Activated CD4-positive, alpha-beta T cell treated with anti-CD3 and anti-CD28 coated beads, Interleukin-2, amount 50 U/mL, for 1 hour (primary cell): ENCODE data around the gene CTH.
"Not testable (repeated sequence)": the region's sequence is repeated elsewhere in the genome, so short reads cannot be mapped to it uniquely, and the experiment has no call there.

Experiments
- DNase-seq: peaks from one replicate; pipeline ENCODE4 v3.0.0-alpha.2; 2020

The CTH gene

DNA sequence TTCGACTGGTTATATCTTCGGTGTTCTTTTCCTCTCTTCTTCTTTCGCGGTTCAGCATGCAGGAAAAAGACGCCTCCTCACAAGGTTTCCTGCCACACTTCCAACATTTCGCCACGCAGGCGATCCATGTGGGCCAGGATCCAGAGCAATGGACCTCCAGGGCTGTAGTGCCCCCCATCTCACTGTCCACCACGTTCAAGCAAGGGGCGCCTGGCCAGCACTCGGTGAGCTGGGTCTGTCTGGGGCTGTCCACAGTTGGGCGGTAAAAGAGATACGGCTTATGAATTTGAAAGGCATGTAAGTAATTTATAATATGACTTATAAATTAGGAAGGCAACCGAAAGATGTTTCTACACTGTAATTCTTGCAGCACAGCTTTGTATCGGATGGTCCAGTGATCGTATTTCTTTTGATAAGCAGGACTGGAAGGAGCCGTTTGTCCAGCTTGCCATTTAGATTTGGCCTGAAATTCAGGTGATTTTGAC lies 334 bp downstream of the CTH start:
- DNase-seq, result no peak

DNA sequence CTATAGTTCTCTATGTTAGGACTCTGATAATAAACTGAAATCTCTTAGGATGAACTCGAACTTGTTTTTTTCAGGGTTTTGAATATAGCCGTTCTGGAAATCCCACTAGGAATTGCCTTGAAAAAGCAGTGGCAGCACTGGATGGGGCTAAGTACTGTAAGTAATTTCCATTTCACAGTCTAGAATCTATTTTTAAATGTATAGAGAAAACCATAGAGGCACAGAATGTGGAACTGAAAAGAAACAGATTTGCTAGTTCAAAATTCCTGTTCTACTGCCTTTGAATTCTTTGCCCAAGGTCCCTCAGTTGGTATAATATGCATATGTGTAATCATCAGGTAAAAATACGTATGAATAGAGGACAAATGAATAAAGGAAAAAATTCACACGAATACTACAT lies 4.8 kb downstream of the CTH start:
- no peak for DNase-seq

DNA sequence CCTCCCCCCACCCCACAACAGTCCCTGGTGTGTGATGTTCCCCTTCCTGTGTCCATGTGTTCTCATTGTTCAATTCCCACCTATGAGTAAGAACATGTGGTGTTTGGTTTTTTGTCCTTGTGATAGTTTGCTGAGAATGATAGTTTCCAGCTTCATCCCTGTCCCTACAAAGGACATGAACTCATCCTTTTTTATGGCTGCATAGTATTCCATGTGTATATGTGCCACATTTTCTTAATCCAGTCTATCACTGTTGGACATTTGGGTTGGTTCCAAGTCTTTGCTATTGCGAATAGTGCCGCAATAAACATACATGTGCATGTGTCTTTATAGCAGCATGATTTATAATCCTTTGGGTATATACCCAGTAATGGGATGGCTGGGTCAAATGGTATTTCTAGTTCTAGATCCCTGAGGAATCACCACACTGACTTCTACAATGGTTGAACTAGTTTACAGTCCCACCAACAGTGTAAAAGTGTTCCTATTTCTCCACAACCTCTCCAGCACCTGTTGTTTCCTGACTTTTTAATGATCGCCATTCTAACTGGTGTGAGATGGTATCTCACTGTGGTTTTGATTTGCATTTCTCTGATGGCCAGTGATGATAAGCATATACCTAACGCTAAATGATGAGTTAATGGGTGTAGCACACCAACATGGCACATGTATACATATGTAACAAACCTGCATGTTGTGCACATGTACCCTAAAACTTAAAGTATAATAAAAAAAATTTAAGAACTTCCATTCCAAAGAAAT lies 8.1 kb downstream of the CTH start:
- DNase-seq, result not testable (repeated sequence)

DNA sequence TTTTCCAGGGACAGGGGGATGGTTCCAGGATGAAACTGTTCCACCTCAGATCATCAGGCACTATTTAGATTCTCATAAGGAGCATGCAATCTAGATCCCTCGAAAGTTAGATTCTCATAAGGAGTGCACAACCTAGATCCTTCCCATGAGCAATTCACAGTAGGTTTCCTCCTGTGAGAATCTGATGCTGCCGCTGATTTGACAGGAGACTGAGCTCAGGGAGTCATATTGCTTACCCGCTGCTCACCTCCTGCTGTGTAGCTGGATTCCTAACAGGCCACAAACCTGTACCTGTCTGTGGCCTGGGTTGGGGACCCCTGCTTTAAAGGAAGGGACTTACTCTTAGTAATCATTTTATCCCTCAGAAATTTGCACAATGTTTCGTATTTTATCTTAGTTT lies 9.3 kb downstream of the CTH start:
- no peak for DNase-seq

DNA sequence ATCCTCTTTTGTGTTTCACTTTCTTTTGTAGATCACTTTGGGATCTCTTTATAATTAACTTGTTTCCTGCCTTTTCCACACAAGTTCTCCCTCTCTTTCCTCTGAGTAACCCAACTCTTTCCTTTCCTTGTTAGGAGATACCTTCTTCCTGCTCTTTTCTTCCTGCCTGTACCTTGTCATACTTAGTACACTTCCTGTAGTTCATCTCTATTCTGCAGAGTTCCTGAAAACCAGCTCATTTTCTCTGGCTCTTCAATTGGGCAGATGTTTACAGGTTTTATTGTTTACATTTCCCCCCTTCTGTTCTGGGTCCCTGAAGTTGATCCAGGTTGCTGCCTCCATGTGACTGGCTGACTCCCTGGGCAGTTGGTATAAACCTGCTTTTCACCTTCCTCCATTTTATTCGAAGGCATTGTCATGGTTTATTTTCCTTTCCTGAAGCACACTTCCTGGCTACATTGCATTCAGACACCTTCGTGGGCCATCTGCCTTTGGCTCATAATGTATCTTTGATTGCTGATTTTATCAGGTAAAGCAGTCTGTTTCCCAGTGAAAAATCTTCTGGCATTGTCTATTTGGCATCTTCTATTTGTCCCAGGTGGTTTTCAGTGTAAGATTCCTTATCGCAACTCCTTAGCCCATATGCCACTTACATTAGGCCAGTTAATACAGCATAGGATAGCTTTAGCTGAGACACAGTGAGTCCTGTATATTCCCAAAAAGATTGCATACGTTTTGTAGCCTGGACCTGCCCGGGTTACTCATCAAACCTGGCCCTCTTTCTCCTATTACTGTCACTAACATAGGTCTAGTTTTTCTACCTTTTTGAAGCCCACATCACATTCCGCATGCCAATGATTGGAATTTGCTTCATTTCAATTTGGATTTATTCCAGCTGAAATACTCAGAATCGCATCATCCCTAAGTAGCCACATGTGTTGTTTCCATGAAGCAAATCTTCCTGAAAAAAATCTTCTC lies 15.4 kb downstream of the CTH start:
- no peak for DNase-seq

DNA sequence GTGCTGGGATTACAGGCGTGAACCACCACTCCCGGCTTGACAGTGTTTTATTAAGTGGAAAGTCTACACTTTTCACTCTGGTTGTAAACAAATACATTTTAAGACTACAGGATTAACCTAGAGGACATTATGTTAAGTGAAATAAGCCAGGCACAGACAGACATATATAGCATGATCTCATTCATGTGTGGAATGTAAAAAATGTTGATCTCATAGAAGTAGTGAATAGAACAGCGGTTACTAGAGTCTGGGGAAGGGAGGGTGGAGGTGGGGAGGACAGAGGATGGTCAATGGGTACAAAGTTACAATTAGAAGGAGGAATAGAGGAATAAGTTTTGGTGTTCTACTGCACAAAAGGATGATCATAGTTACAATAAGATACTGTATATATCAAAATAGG lies 16.9 kb downstream of the CTH start:
- no peak for DNase-seq

DNA sequence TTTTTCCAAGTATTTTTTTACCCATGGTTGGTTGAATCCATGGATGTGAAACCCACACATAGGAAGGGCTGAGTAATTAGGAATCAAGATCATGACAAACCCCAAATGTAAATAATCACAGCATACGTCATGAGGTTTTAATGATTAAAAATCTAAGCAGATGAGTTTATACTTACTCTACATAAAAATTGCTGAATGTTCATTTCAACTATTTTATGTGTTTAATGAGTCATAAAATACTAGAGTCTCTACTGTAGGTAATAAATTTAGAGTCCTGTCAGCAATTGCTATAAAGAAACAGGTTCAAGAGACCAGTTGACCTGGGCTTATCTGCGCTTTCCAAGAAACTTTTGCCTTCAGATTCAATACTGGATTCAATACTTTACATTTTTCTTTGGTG lies 18.2 kb downstream of the CTH start:
- DNase-seq, result no peak

DNA sequence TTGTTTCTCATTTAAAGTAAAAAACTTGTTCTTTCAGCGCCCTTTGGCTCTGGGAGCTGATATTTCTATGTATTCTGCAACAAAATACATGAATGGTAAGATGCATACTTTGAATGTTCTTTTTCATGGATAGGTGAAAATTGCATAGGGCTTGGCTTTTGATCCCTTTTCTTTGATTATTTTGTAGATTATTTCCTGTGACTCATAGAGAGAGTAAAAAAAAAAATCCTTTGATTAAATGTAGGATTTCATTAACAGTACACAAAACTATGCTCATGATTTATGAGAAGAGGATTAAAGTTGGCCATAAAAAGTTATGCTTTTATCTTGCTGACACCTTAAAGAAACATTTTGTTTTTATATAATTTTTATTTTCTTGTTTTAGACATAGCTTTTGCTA lies 18.7 kb downstream of the CTH start:
- DNase-seq, result no peak

DNA sequence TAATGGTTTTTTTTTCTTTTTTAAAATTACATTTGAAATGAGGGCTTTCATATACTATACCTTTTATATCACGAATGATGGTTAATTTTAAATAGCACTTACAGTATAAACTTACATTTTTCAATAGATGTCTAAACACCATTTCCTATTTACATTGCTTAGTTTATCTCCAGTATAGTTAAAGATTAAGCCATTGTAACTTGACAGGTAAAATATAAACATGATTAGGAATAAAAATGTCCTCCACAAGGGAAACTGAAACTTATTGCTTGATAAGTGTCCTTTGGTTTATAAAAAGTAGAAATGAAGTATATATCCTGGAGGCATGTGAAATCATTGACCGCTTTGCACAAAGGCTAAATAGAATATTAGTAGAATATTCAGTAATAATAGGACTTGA lies 20.2 kb downstream of the CTH start:
- no peak for DNase-seq

DNA sequence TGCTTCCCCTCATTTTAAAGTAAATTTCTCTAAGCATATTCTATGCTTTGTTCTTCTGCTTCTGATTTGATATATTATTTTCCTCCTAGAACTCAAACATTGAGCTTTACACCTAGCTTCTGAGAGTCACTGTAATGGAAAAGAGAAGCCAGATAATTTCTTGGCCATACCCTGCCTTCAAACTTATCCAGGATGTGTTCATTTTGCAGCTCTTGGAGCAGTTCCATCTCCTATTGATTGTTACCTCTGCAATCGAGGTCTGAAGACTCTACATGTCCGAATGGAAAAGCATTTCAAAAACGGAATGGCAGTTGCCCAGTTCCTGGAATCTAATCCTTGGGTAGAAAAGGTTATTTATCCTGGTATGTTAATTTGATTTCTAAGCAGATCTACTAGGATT lies 20.8 kb downstream of the CTH start:
- no peak for DNase-seq

DNA sequence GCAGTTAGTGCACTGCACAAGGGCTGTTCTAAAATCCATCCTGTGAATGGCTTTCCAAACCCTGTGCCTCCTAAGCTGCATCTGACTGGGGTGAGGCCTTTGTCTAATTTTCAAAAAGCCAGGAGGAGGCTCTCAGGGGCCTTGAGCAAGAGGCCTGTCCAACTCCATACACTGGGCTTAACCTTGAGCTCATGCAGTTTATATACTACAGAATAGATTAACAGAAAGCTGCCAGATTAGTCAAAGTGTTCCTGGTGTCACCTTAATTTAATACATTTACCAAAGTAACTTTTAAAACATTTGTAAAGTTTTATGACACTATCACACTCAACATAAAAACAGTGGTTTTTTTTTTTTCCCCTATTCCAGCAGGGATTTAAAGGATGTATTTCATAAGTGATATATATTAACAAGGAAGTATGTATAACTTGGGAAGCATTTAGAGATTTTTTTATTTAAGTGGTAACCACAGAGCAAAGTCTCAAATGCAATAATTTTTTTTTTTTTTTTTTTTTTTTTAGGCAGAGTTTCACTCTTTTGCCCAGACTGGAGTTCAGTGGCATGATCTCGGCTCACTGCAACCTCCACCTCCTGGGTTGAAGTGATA lies 23.3 kb downstream of the CTH start:
- no peak for DNase-seq

DNA sequence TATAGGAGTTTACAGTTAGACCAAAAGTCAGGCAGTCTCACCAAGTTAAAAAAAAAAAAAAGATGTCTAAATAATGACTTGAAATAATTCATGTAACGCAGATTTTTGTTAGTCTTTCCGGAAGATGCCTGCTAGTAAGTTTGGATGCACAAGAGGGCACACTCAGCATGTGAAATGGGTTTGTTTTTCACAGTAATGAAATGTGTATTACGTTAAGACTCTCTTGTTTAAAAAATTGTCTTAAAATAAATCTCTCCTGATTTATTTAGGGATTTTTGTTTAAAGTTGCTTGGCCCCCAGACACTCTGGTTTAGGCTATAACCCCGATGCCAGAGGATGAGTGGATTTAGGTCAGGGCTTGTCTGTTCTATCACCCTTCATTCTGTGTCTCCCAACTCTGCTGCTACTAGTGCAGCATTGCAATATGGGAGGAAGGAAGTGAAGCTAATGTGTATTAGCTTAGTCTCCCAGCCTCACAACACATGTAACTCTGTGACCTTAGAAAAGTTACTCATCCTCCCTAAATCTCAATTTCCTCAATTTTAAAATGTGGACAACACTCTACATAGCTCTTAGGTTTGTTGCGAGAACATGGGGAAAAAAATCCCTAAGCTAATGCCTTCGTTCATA lies 25.7 kb downstream of the CTH start:
- DNase-seq, result no peak

DNA sequence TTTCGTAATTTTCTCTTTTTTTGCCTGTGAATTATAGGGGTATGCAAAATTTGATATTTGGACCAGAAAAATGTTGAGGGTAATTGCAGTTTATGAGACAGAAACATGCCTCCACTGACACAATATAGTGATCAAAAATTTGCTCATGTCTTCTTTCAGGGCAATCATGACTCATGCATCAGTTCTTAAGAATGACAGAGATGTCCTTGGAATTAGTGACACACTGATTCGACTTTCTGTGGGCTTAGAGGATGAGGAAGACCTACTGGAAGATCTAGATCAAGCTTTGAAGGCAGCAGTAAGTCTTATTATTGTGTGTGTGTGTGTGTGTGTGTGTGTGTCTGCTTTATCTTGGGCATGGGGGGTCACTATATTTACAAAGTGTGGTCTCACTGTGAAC lies 27.5 kb downstream of the CTH start:
- DNase-seq, result no peak

DNA sequence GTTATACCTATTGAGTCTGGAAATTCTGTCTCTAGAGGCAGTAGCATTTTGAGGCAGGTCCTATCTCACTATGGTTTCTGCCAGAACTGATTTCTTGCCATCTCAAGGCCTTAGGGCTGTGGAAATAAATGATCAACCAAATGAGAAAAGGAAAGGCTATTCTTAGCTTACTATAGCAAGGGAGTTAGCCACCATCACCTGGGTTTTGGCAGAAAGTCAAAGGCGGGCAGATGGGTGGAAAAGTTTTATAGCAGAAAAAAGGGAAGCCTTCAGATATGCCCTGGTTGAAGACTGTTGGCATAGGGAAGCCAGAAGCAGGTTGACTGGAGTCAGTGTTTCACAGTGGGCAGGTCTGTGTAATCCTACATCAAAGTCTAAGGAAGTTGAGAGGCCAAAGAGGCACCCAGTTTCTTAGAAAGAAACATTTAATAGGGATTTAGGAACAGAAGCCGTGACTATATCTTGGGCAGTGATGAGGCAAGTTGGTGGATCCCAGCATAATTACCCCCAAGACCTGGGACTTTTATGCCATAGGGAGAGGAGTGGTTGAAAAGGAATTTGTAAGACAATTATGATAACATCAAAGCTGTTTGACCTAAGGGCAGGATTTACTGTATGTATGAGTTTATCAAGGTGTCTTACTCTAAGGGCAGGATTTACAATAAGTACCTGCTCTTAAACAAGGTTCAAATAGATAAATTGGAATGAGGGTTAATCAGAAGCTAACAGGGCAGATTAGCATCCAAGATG lies 29.7 kb downstream of the CTH start:
- DNase-seq, result no peak

DNA sequence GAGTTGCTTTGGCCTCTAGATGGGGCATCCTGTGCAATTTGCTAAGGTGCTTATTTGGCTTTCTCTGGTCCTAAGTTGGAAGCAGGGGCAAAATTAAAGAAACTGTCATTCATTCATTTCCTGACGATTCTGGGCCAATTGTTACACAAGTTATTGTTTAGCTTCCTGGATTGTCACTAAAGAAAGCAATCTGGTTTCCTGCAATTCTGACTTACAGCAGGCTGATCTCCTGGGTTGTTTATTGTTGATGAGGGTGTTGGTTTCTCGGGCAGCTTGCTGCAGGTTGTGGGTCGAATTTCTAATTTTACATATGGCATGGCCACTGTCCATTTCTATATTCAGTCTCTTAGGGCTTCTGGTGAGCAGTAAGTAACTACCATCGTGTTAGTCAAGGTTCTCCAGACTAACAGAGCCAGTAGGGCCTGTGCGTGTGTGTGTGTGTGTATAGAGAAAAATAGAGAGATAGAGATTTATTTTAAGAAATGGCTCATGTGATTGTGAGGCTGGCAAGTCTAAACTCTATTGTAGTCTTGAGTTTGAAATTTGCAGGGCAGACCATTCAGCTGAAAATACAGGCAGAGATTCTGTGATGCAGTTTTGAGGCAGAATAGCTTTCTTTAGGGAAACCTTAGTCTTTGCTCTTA lies 30.4 kb downstream of the CTH start:
- no peak for DNase-seq

DNA sequence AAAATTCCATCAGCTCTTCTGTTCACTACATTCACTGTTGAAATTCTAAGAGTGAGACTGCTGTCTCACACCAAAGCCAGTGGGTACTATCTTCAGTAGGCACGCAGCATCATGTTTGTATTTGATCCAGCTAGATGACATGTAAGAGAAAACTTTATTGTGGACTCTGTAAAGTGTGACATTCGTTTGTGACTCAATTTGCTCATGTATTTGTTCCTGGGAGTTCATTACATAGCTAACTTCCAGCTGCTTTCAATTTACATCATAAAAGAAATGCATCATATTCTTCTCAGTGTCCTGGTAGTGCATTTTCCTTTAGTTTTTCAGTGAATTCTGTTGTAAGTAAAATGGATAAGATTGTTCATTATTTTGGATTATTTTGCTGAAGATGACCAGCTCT lies 31.4 kb downstream of the CTH start:
- no peak for DNase-seq

DNA sequence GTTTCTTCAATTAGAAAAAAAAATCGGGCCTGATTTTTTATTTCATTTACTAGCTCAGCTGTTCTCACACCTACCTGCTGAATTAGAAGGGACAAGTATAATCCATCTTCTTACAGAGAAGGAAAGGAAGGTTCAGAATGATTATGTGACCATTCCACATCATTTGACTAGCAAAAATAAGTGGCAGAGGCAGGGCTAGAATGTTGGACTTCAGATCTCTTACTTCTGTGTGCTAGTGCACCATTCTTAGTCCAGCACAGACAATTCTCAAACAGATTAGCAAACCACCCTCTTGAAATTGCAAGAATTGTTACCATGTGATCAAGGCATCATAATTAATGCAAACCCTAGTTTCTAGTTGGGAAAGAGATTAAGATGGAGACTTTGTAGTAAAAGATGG lies 32.7 kb downstream of the CTH start:
- DNase-seq, result no peak

DNA sequence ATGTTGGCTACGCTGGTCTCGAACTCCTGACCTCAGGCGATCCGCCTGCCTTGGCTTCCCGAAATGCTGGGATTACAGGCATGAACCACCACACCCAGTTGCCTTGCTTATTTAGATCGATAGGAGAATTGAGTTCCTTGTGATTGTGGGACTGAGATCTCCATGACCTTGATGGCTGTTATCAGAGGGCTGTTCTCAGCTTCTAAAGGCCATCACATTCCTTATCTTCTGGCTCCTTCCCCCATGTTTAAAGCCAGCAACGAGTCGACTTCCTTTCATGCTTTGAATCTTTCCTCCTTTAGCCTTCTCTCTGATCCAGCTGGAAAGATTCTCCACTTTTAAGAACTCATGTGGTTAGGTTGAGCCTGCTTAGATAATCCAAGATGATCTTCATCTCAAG lies 38.0 kb downstream of the CTH start:
- no peak for DNase-seq

DNA sequence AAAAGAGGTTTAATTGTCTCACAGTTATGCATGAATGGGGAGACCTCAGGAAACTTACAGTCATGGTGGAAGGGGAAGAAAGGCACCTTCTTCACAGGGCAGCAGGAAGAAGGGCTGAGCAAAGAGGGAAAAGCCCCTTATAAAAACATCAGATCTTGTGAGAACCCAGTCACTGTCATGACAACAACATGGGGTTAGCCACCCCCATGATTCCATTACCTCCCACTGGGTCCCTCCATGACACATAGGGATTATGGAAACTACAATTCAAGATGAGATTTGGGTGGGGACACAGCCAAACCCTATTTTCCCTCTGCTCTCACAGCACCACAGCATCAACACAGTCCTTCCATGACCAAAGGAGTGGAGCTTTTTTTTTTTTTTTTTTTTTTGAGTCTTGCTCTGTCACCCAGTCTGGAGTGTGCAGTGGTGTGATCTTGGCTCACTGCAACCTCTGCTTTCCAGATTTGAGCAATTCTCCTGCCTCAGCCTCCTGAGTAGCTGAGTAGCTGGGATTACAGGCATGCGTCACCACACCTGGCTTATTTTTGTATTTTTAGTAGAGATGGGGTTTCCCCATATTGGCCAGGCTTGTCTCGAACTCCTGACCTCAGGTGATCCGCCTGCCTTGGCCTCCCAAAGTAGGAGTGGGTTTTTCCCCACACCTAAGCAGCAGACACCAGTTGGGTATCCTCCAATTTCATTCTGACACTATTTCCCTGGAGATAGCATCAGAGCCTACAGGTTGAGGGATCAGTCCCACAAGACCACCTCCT lies 41.3 kb downstream of the CTH start:
- DNase-seq, result not testable (repeated sequence)

DNA sequence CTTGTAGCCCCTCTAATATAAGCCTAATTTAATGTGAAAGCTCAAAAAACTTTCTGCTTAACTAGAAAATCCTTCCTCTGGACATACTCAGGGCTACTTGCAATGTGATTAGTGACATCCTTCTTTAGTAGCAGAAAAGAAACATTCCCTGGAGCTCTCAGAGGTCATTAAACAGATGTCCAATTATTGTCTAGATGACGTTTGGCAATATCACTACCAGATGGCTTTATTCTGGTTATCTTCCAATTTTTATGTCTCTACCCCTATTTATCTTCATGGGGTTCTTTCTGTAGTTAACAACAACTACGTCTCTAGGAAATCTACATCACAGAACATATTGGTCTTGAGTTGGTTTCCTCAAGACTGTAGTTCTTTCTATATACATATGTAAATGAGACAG lies 44.2 kb downstream of the CTH start:
- DNase-seq, result no peak

DNA sequence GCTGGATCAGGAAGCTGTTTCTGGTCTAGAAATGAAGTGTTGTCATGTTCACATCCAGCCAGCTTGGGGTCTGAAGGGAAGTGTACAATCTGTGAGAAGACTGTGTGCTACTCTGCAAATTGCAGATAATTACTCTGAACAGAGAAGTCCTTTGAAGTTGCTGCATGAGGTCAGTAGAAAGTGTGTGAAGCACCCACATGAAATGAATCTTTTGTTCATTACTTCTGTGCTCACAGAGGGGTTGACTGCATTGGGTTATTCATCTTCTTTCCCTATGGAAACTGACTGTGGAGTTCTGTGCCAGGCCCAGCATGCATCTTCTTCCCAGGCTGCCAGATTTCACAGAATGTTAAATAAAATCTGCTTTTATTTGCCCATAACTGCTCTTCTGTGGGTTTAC lies 47.1 kb downstream of the CTH start:
- DNase-seq, result no peak
